Measurements from ENCODE around the gene CES2. TPM values are rescaled to one million over a fixed set of nuclear protein-coding genes. Genes with fewer than 3 reads are reported as not detected.
"Not testable (repeated sequence)": the region's sequence is repeated elsewhere in the genome, so short reads cannot be mapped to it uniquely, and the experiment has no call there.

CES2 gene
- total RNA-seq, 1 donor from 2014 or later = 14.1 TPM

GRCh38 chr16:66983033-66983432 lies 47.7 kb downstream of the CES2 start:
- DNase-seq = no peak

DNA sequence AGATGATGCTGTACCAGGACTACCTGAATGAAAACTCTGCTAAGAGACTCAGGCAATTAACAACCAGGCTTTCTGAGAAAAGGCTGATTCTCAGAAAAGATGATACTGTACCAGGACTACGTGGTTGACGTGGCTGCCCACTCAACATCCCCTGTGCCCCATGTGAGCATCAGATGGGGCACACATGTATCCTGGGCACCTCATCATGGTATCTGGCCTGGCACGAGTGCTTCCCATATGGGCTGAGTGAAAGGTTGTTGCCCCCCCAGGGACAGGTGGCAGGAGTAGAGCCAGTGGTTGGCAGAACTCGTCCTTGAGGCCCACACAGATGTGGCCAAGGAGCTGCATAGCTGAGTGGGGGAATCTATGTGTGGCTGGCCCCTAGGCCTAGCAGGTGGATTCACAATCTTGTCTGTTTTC lies 49.6 kb downstream of the CES2 start:
- DNase-seq = no peak

- no peak for DNase-seq
These were observed 51.2 kb downstream of the CES2 start for GRCh38 chr16:66986559-66986958.

DNA sequence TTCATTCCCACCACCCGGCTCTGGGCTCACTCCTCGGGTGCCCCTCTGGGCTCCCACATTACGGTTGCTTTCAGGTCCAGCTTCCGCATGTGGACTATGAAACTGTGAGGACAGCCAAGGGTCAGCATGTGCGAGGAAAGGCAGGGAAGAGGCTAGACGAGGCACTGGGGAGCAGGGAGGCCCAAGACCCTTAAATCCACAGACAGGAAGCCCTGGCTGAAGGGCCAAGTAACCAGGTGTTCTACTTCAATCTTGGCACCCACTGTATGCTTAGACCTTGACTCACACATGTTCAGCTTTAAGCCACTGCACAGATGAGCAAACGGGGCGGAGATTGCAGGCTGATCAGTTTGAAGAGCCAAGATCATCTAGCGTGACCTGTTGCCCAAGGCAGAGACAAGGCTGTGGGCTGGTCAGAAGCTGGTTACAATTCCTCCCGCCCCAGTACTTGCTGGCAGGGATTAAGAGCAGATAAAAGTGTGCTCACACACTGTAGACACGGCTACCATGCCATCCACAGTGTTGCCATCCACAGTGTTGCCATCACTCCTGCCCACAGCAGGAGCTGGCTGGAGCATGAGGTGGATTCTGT lies 53.0 kb downstream of the CES2 start, which contains the start of gene CES4A:
Gene CES4A, plus strand, starts transcription at position 393 of the 592 bp plus-strand sequence. Its CDS starts 184 bp downstream, at position 577.
- no peak for DNase-seq

GRCh38 chr16:66991545-66992077 lies 56.3 kb downstream of the CES2 start:
- no peak for DNase-seq

DNA sequence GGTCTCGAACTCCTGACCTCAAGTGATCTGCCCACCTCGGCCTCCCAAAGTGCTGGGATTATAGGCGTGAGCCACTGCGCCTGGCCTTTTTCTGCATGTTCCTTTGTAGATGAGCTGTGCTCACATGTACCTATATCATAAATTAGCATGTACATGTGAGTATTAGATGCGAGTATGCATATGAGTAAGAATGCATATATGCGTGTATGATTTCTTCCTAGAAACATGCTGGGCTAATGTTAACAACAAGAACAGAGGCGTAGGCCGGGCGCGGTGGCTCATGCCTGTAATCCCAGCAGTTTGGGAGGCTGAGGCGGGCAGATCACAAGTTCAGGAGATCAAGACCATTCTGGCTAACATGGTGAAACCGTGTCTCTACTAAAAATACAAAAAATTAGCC lies 58.2 kb downstream of the CES2 start:
- not testable (repeated sequence) for DNase-seq

Other genes with a start within 250 kb of the CES2 start
- gene CMTM4, start 238.8 kb upstream of the CES2 start, total RNA-seq = 8.8 and 11.6 TPM in 2 replicates
- gene DYNC1LI2, start 183.9 kb upstream of the CES2 start, total RNA-seq = 112 and 219 TPM in 2 replicates
- gene TERB1, start 133.9 kb upstream of the CES2 start, total RNA-seq = 0.17 TPM in 1 of 2 replicates, not detected in the other
- 48.8 and 68.7 TPM in 2 replicates for gene NAE1, start 104.5 kb upstream of the CES2 start, total RNA-seq
- gene CA7, start 91.1 kb upstream of the CES2 start, total RNA-seq = not detected in 2 replicates
- gene PDP2, start 55.0 kb upstream of the CES2 start, total RNA-seq = 12.4 and 15.5 TPM in 2 replicates
- 0.65 and 1.2 TPM in 2 replicates for gene CDH16, start 16.6 kb upstream of the CES2 start, total RNA-seq
- gene RRAD, start 10.0 kb upstream of the CES2 start, total RNA-seq = 0.84 and 1.9 TPM in 2 replicates
- 117 and 188 TPM in 2 replicates for gene CIAO2B, start 1.1 kb upstream of the CES2 start, total RNA-seq
- not detected in 2 replicates for gene CES3, start 25.8 kb downstream of the CES2 start, total RNA-seq
- gene CES4A, start 53.1 kb downstream of the CES2 start, total RNA-seq = 1.4 and 1.7 TPM in 2 replicates
- 96.5 and 124 TPM in 2 replicates for gene CBFB, start 93.6 kb downstream of the CES2 start, total RNA-seq
- 14.8 and 22.3 TPM in 2 replicates for gene PHAF1, start 174.4 kb downstream of the CES2 start, total RNA-seq
- 3.5 and 5.3 TPM in 2 replicates for gene B3GNT9, start 215.5 kb downstream of the CES2 start, total RNA-seq
- gene TRADD, start 224.4 kb downstream of the CES2 start, total RNA-seq = 18.2 and 26.5 TPM in 2 replicates
- gene FBXL8, start 224.4 kb downstream of the CES2 start, total RNA-seq = 7.8 and 9.0 TPM in 2 replicates
- 0.65 and 2.0 TPM in 2 replicates for gene HSF4, start 229.2 kb downstream of the CES2 start, total RNA-seq
- 8.6 and 8.8 TPM in 2 replicates for gene NOL3, start 235.0 kb downstream of the CES2 start, total RNA-seq
- gene MATCAP1, start 248.4 kb downstream of the CES2 start, total RNA-seq = 7.1 and 11.4 TPM in 2 replicates

Measured in dermis blood vessel endothelial cell (primary cell).